Measurements from ENCODE around the gene AGPAT4. TPM values are rescaled to one million over a fixed set of nuclear protein-coding genes. Genes with fewer than 3 reads are reported as not detected.
"Not testable (repeated sequence)": the region's sequence is repeated elsewhere in the genome, so short reads cannot be mapped to it uniquely, and the experiment has no call there.

AGPAT4 gene
- total and polyA plus RNA-seq, 3 donors from 2014 or later: 5.4 to 7.2 (median 6.4) TPM

GRCh38 chr6:161128230-161128629 lies 145.6 kb downstream of the AGPAT4 start:
- Histone ChIP-seq H3K27ac (no peak overlapping the region), H3K9me3 (no peaks in the 10 kb centered on the region), H3K4me3 (no peak overlapping the region), H3K27me3 (no peaks in the 10 kb centered on the region), H3K4me1 (no peaks in the 10 kb centered on the region), H3K36me3 (ENCODE audit: low read depth, missing control alignments) (no peaks in the 10 kb centered on the region)
- intact Hi-C loops (cut with DNase I; ENCODE audit: low total_unique reads): no loop called here
- no peak for TF ChIP-seq POLR2A (IDR thresholded peaks at IDR 0.05)
- TF ChIP-seq CTCF (IDR thresholded peaks at IDR 0.05): no peak
- WGBS, 2 donors: 94% methylated on average over 2 of the region's 2 CpGs
- DNase-seq: no peak

- 95 to 97% methylated on average over 6 to 7 of the region's 7 CpGs for WGBS, 2 donors
- Histone ChIP-seq H3K9me3 (no peaks in the 10 kb centered on the region), H3K27me3 (no peaks in the 10 kb centered on the region), H3K27ac (no peak overlapping the region), H3K4me1 (no peaks in the 10 kb centered on the region), H3K4me3 (no peak overlapping the region), H3K36me3 (ENCODE audit: low read depth, missing control alignments) (no peaks in the 10 kb centered on the region)
- DNase-seq: no peak
- intact Hi-C loops (cut with DNase I; ENCODE audit: low total_unique reads): no loop called here
- no peak for TF ChIP-seq POLR2A (IDR thresholded peaks at IDR 0.05)
- no peak for TF ChIP-seq CTCF (IDR thresholded peaks at IDR 0.05)
Measured at GRCh38 chr6:161127071-161127740, 146.7 kb downstream of the AGPAT4 start.

GRCh38 chr6:161125591-161125990 lies 148.3 kb downstream of the AGPAT4 start:
- Histone ChIP-seq H3K4me3 (no peak overlapping the region), H3K27me3 (no peaks in the 10 kb centered on the region), H3K27ac (no peak overlapping the region), H3K9me3 (no peaks in the 10 kb centered on the region), H3K4me1 (no peaks in the 10 kb centered on the region), H3K36me3 (ENCODE audit: low read depth, missing control alignments) (no peaks in the 10 kb centered on the region)
- intact Hi-C loops (cut with DNase I; ENCODE audit: low total_unique reads): no loop called here
- no peak for TF ChIP-seq POLR2A (IDR thresholded peaks at IDR 0.05)
- no peak for TF ChIP-seq CTCF (IDR thresholded peaks at IDR 0.05)
- no peak for DNase-seq
- 96 to 98% methylated on average over 2 of the region's 2 CpGs for WGBS, 2 donors

- H3K9me3 ChIP-seq; intact Hi-C loops (cut with DNase I; ENCODE audit: low total_unique reads); H3K36me3 ChIP-seq (ENCODE audit: low read depth, missing control alignments); H3K27ac ChIP-seq; H3K27me3 ChIP-seq; H3K4me3 ChIP-seq; DNase-seq; H3K4me1 ChIP-seq: not testable (repeated sequence)
Measured at GRCh38 chr6:161123319-161123718, 150.5 kb downstream of the AGPAT4 start.

- intact Hi-C loops (cut with DNase I; ENCODE audit: low total_unique reads): no loop called here
- H3K27me3 ChIP-seq: no peaks in the 10 kb centered on the region
- TF ChIP-seq CTCF (IDR thresholded peaks at IDR 0.05): no peak
- TF ChIP-seq POLR2A (IDR thresholded peaks at IDR 0.05): no peak
- H3K27ac ChIP-seq: no peak overlapping the region
- no peaks in the 10 kb centered on the region for H3K4me1 ChIP-seq
- no peaks in the 10 kb centered on the region for H3K36me3 ChIP-seq (ENCODE audit: low read depth, missing control alignments)
- H3K9me3 ChIP-seq: no peaks in the 10 kb centered on the region
- H3K4me3 ChIP-seq: no peak overlapping the region
- DNase-seq: no peak
- WGBS, 2 donors: 88 to 97% methylated on average over 2 of the region's 2 CpGs
Measured at GRCh38 chr6:161117942-161118341, 155.9 kb downstream of the AGPAT4 start.

All from testis (tissue), 3 donors.